ENCODE measurements around the gene NMT1. TPM values are rescaled to one million over a fixed set of nuclear protein-coding genes. Genes with fewer than 3 reads are reported as not detected.

The NMT1 gene
- total RNA-seq, 1 donor from 2014 or later, result 80.6 TPM

DNA sequence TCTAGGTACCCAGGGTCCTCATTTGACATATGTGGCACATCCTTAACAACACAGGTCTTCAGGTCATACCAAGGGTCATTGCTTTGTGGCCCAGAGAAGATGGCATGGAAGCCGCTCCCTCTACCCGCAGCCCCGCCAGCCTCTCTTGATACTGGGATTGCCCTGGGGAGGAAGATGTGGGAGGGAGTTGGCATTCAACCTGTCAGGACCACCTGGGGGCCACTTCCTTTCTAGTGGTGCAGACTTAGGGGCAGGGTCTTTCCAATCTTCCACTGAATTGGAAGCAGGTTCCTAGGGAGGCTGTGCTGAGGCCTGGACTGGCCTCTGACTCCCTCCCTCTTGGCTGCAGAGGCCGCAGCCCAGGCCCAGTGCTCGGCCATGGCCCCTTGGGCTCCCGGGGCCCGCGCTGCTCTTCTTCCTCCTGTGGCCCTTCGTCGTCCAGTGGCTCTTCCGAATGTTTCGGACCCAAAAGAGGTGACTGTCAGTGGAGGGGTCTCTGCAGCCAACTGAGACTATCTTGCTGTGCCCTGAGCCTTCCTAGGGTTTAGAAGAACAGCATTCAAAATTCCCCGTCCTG lies 82.1 kb downstream of the NMT1 start:
- Mint-ChIP-seq H3K27ac (peak overlapping the region; percentile 94), H3K4me1 (peaks cover 23% of the 10 kb centered on the region), H3K9me3 (no peaks in the 10 kb centered on the region), H3K36me3 (peaks cover 3% of the 10 kb centered on the region), H3K27me3 (ENCODE audit: low read depth) (no peaks in the 10 kb centered on the region), H3K4me3 (peak overlapping the region; percentile 68)
- DNase-seq (ENCODE audit: low spot score in 2 of 2, unreplicated experiment in 2 of 2), result no peak
- TF ChIP-seq, protein P1, sequence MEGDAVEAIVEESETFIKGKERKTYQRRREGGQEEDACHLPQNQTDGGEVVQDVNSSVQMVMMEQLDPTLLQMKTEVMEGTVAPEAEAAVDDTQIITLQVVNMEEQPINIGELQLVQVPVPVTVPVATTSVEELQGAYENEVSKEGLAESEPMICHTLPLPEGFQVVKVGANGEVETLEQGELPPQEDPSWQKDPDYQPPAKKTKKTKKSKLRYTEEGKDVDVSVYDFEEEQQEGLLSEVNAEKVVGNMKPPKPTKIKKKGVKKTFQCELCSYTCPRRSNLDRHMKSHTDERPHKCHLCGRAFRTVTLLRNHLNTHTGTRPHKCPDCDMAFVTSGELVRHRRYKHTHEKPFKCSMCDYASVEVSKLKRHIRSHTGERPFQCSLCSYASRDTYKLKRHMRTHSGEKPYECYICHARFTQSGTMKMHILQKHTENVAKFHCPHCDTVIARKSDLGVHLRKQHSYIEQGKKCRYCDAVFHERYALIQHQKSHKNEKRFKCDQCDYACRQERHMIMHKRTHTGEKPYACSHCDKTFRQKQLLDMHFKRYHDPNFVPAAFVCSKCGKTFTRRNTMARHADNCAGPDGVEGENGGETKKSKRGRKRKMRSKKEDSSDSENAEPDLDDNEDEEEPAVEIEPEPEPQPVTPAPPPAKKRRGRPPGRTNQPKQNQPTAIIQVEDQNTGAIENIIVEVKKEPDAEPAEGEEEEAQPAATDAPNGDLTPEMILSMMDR (IDR thresholded peaks at IDR 0.05; ENCODE audit: unreplicated experiment), result no peak

DNA sequence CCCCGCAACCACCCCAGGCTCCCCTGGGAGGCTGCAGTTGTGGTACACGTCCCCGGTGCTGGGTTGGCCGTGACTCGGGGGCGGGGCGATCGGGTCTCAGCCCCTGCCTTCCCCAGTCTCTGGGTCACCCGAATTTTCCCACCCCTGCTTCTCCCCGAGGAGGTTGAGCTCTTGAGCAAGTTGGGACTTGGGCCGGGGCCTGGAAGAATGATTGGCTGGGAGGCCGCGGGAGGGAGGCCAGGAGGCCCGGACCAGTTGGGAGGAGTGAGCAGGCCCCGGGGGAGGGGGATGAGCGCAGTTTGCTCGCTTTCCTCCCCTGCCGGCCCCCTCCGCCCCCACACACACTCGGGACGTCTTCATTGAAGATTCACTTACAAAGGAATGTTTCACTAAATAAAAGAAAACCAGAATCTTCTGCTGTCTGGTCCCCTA lies 82.7 kb downstream of the NMT1 start:
- Mint-ChIP-seq H3K27ac (peak overlapping the region; percentile 94), H3K27me3 (ENCODE audit: low read depth) (no peaks in the 10 kb centered on the region), H3K4me3 (peak overlapping the region; percentile 68), H3K36me3 (peaks cover 3% of the 10 kb centered on the region), H3K4me1 (peaks cover 23% of the 10 kb centered on the region), H3K9me3 (no peaks in the 10 kb centered on the region)
- DNase-seq (ENCODE audit: low spot score in 2 of 2, unreplicated experiment in 2 of 2), result peak in 1 of 2 experiments; percentile 73
- TF ChIP-seq, protein P1 (IDR thresholded peaks at IDR 0.05; ENCODE audit: unreplicated experiment), result no peak

- peaks cover 3% of the 10 kb centered on the region for H3K36me3 Mint-ChIP-seq
- DNase-seq (ENCODE audit: low spot score in 2 of 2, unreplicated experiment in 2 of 2), result no peak
- no peaks in the 10 kb centered on the region for H3K27me3 Mint-ChIP-seq (ENCODE audit: low read depth)
- peaks cover 25% of the 10 kb centered on the region for H3K4me1 Mint-ChIP-seq
- no peaks in the 10 kb centered on the region for H3K9me3 Mint-ChIP-seq
- peak overlapping the region; percentile 94 for H3K27ac Mint-ChIP-seq
- peak overlapping the region; percentile 68 for H3K4me3 Mint-ChIP-seq
- TF ChIP-seq, protein P1 (IDR thresholded peaks at IDR 0.05; ENCODE audit: unreplicated experiment), result no peak
Observed at GRCh38 chr17:45144199-45145034, 83.3 kb downstream of the NMT1 start.

DNA sequence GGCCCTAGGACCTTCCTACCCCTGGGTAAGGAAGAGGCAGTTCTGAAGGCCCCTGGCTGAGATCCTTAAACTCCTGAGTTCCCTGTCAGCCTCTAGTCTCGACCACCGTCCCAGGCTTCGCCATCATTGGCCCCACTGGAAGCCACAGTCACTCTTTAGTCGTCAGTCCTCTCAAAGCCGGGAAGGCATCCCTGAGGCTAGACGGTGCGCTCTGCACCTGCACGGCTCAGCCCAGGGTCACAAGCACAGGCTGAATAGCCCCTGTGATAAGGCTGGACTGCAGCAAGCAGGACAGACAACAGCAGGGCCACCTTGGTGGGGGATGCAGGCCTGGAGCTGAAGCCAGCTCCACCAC lies 83.9 kb downstream of the NMT1 start:
- H3K4me1 Mint-ChIP-seq, result peaks cover 28% of the 10 kb centered on the region
- DNase-seq (ENCODE audit: low spot score in 2 of 2, unreplicated experiment in 2 of 2), result no peak
- H3K9me3 Mint-ChIP-seq, result no peaks in the 10 kb centered on the region
- TF ChIP-seq, protein P1 (IDR thresholded peaks at IDR 0.05; ENCODE audit: unreplicated experiment), result no peak
- peak overlapping the region; percentile 59 for H3K27ac Mint-ChIP-seq
- peaks cover 3% of the 10 kb centered on the region for H3K36me3 Mint-ChIP-seq
- H3K27me3 Mint-ChIP-seq (ENCODE audit: low read depth), result no peaks in the 10 kb centered on the region
- H3K4me3 Mint-ChIP-seq, result peak overlapping the region; percentile 49

- peaks cover 35% of the 10 kb centered on the region for H3K4me1 Mint-ChIP-seq
- H3K9me3 Mint-ChIP-seq, result no peaks in the 10 kb centered on the region
- no peak for DNase-seq (ENCODE audit: low spot score in 2 of 2, unreplicated experiment in 2 of 2)
- H3K27me3 Mint-ChIP-seq (ENCODE audit: low read depth), result no peaks in the 10 kb centered on the region
- TF ChIP-seq, protein P1 (IDR thresholded peaks at IDR 0.05; ENCODE audit: unreplicated experiment), result no peak
- peak overlapping the region; percentile 100 for H3K27ac Mint-ChIP-seq
- H3K4me3 Mint-ChIP-seq, result peak overlapping the region; percentile 98
- peaks cover under 1% of the 10 kb centered on the region for H3K36me3 Mint-ChIP-seq
Observed at GRCh38 chr17:45146166-45146565, 85.0 kb downstream of the NMT1 start.
